ENCODE measurements around the gene AMBP.

DNA sequence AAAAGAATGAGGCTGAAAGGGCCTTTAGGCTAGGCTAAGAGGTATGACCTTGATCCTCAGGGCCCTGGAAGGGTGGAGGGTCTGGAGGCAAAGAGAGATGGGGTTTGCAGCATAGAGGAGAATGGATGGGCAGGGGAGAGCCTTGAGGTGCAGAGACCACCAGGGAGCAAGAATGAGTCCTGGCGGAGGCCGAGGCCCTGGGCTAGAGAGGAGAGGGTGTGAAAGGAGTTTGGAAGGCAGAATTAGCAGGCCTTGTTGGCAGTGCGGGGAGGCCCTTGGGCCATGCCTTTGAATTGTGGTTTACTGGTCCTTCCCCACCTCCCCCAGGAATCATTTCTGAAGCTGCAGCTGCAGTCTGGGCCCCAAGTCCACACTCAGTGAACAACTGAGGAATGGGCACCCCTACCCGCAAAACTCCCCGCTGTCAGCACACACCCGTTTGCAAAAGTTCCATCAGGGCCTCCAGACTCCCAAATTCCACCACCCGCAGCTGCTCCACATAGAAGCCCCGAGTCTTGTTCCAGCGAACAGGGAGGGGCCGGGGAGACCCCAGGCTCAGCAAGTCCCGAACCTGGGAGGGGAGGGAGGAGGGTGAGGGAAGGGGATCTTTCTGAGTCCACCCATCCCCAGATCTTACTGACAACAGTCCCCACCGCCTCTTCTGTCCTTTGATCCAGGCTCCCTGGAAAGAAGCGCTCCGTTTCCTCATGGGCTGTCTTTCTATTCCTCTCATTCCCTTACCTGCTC, 18.9 kb upstream of the AMBP start:
- TF ChIP-seq CTCF (tag by site-specific recombination; IDR thresholded peaks at IDR 0.05), result no peak
- TF ChIP-seq ZNF18 (tag by site-specific recombination; IDR thresholded peaks at IDR 0.05), result no peak
- no peak for TF ChIP-seq ZBTB17 (tag by site-specific recombination; IDR thresholded peaks at IDR 0.05)
- TF ChIP-seq YY1 (tag by site-specific recombination; IDR thresholded peaks at IDR 0.05), result no peak
- TF ChIP-seq ZNF404 (tag by site-specific recombination; IDR thresholded peaks at IDR 0.05), result no peak
